Measurements from ENCODE around the gene FMNL2.

FMNL2 gene

DNA sequence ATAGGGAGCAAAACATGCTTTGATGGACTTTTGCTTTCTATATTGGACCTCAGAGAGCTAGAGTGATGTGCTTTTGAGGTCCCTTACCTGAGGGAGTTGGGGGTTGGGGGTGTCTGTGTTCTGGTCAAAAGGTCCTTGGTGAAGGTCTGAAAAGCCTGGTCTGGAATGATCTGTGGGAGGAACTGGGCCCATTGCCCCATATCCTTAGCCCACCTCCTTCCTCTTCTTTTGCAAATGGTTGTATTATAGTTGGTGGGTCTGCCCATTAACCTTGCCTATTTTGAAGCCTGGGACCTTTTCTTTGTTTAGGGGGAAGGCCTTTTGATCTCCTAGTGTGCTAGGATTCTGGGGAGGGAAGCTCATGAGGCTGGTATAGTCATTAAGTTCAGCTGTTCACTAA is 88.7 kb downstream of the FMNL2 start:
- Histone ChIP-seq H3K4me2 (ENCODE audit: low read depth, low read length, poor library complexity, severe bottlenecking) (no peak overlapping the region), H3F3A (ENCODE audit: insufficient read depth) (no peaks in the 10 kb centered on the region), H3K27me3 (ENCODE audit: low read length) (no peaks in the 10 kb centered on the region), H3K36me3 (ENCODE audit: low read length) (no peaks in the 10 kb centered on the region), H4K20me1 (ENCODE audit: low read depth, low read length) (no peaks in the 10 kb centered on the region), H2AFZ (ENCODE audit: low read depth, low read length, severe bottlenecking) (no peak overlapping the region), H3K9me2 (replicated peaks; ENCODE audit: insufficient read depth, low read length) (no peaks in the 10 kb centered on the region), H3K27ac (ENCODE audit: low read depth, low read length) (no peak overlapping the region), H3K9me3 (ENCODE audit: insufficient read depth, low read length) (no peaks in the 10 kb centered on the region), H3K4me3 (ENCODE audit: insufficient read depth, low read length, poor library complexity, severe bottlenecking) (no peak overlapping the region), H3K9ac (ENCODE audit: low read length) (no peak overlapping the region), H3K79me2 (ENCODE audit: insufficient read depth, low read length) (no peaks in the 10 kb centered on the region)
- TF ChIP-seq EZH2phosphoT487 (conservative IDR thresholded peaks at IDR 0.05; ENCODE audit: low read length): no peak

DNA sequence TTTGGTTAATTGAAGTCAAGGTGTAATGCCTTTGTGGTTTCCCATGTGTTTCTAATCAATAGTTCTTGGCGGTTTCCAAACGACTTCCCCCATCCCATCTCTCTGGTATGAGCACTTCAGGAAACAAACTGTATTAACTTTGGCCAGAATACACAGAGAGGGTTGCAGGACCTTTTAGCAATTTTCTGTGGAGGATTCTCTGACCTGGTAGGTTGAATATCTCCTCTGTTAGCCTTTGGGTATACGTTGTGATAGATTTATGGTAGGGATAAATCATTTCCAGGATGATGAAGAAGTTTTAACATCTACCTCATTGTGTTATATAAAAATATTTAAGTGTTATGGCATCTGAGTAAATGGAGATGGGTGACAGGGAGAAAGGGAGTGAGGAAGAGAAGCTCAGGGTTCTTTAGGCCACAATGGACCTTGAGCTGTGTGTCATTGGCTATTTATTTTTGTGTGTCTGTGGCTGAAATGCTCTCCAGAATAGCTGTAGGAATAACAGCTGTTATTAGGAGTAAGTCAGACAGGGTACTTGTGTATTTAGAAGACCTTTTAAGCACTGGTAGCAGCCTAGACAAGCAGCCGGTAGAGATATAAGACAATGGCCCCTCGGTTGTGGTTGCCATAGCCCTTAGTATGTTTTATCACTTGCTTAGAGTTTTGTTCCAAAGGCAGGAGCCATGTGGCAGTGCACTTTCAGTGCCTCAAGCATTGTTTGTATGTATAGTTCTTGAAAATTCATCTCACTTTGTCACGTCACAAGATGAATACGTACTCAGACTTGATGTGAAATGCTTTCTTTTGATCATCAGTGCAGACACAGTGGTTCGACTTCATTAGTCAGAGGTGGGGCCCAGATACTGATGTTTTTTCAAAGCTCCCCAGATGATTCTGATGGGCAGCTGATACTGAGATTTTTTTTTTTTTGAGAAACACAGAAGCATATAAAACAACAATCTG is 91.1 kb downstream of the FMNL2 start:
- Histone ChIP-seq H3K36me3 (ENCODE audit: low read length) (no peaks in the 10 kb centered on the region), H3K9me3 (ENCODE audit: insufficient read depth, low read length) (no peaks in the 10 kb centered on the region), H3K9me2 (replicated peaks; ENCODE audit: insufficient read depth, low read length) (no peaks in the 10 kb centered on the region), H3K79me2 (ENCODE audit: insufficient read depth, low read length) (no peaks in the 10 kb centered on the region), H3K27ac (ENCODE audit: low read depth, low read length) (no peak overlapping the region), H3K9ac (ENCODE audit: low read length) (no peak overlapping the region), H2AFZ (ENCODE audit: low read depth, low read length, severe bottlenecking) (no peak overlapping the region), H3F3A (ENCODE audit: insufficient read depth) (no peaks in the 10 kb centered on the region), H3K4me3 (ENCODE audit: insufficient read depth, low read length, poor library complexity, severe bottlenecking) (no peak overlapping the region), H3K4me2 (ENCODE audit: low read depth, low read length, poor library complexity, severe bottlenecking) (no peak overlapping the region), H3K27me3 (ENCODE audit: low read length) (no peaks in the 10 kb centered on the region), H4K20me1 (ENCODE audit: low read depth, low read length) (no peaks in the 10 kb centered on the region)
- TF ChIP-seq EZH2phosphoT487 (conservative IDR thresholded peaks at IDR 0.05; ENCODE audit: low read length): no peak
- TF ChIP-seq, protein P1, sequence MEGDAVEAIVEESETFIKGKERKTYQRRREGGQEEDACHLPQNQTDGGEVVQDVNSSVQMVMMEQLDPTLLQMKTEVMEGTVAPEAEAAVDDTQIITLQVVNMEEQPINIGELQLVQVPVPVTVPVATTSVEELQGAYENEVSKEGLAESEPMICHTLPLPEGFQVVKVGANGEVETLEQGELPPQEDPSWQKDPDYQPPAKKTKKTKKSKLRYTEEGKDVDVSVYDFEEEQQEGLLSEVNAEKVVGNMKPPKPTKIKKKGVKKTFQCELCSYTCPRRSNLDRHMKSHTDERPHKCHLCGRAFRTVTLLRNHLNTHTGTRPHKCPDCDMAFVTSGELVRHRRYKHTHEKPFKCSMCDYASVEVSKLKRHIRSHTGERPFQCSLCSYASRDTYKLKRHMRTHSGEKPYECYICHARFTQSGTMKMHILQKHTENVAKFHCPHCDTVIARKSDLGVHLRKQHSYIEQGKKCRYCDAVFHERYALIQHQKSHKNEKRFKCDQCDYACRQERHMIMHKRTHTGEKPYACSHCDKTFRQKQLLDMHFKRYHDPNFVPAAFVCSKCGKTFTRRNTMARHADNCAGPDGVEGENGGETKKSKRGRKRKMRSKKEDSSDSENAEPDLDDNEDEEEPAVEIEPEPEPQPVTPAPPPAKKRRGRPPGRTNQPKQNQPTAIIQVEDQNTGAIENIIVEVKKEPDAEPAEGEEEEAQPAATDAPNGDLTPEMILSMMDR (IDR thresholded peaks at IDR 0.05; ENCODE audit: insufficient read depth, low read length, poor library complexity, severe bottlenecking): no peak

DNA sequence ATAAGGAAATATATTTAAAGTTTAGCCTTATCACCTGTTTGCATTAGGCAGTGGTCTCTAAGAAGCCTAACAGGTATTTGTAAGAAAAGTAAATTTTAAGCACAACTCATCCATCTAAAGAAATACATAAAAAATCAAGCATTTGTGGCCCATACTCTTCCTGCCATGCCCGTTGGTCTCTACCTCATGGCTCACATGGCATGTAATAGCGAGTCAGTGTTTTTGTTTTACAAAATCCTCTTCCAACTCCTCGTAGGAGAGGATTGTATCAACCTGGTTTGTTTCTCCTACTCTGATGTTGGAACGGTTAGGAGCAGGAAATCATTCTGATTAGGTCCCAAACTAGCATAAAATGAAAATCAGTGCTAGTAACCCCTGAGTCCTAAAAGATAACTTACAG is 91.8 kb downstream of the FMNL2 start:
- H4K20me1 ChIP-seq (ENCODE audit: low read depth, low read length): no peaks in the 10 kb centered on the region
- no peaks in the 10 kb centered on the region for H3K79me2 ChIP-seq (ENCODE audit: insufficient read depth, low read length)
- H3K4me3 ChIP-seq (ENCODE audit: insufficient read depth, low read length, poor library complexity, severe bottlenecking): no peak overlapping the region
- no peaks in the 10 kb centered on the region for H3K36me3 ChIP-seq (ENCODE audit: low read length)
- H3K9me3 ChIP-seq (ENCODE audit: insufficient read depth, low read length): no peaks in the 10 kb centered on the region
- H3K27ac ChIP-seq (ENCODE audit: low read depth, low read length): no peak overlapping the region
- no peaks in the 10 kb centered on the region for H3K9me2 ChIP-seq (replicated peaks; ENCODE audit: insufficient read depth, low read length)
- no peak overlapping the region for H3K9ac ChIP-seq (ENCODE audit: low read length)
- H3F3A ChIP-seq (ENCODE audit: insufficient read depth): no peaks in the 10 kb centered on the region
- H2AFZ ChIP-seq (ENCODE audit: low read depth, low read length, severe bottlenecking): no peak overlapping the region
- TF ChIP-seq, protein P1 (IDR thresholded peaks at IDR 0.05; ENCODE audit: insufficient read depth, low read length, poor library complexity, severe bottlenecking): no peak
- TF ChIP-seq EZH2phosphoT487 (conservative IDR thresholded peaks at IDR 0.05; ENCODE audit: low read length): no peak
- H3K4me2 ChIP-seq (ENCODE audit: low read depth, low read length, poor library complexity, severe bottlenecking): no peak overlapping the region
- H3K27me3 ChIP-seq (ENCODE audit: low read length): no peaks in the 10 kb centered on the region

DNA sequence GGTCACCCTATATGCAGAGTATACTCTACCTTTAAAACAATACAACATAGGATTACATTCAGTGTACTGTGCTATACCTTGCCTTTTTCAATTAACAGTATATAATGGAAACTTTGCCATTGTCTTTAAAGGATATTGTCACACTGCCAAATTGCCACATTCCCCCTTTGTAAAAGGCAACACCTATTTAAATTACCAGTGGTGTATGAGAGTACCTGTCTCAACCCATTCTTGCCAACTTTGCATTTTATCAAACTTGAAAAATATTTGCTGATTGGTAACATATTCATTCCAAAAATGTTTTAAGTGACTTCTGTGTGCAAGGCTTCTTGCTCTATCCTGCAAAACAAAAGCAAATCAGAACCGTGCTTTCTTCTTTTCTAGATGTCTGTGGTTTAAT is 92.9 kb downstream of the FMNL2 start:
- Histone ChIP-seq H3K4me3 (ENCODE audit: insufficient read depth, low read length, poor library complexity, severe bottlenecking) (no peak overlapping the region), H4K20me1 (ENCODE audit: low read depth, low read length) (no peaks in the 10 kb centered on the region), H3K27ac (ENCODE audit: low read depth, low read length) (no peak overlapping the region), H3K79me2 (ENCODE audit: insufficient read depth, low read length) (no peaks in the 10 kb centered on the region), H3K9me3 (ENCODE audit: insufficient read depth, low read length) (no peaks in the 10 kb centered on the region), H2AFZ (ENCODE audit: low read depth, low read length, severe bottlenecking) (no peak overlapping the region), H3K4me2 (ENCODE audit: low read depth, low read length, poor library complexity, severe bottlenecking) (no peak overlapping the region), H3K27me3 (ENCODE audit: low read length) (no peaks in the 10 kb centered on the region), H3K36me3 (ENCODE audit: low read length) (no peaks in the 10 kb centered on the region), H3F3A (ENCODE audit: insufficient read depth) (no peaks in the 10 kb centered on the region), H3K9me2 (replicated peaks; ENCODE audit: insufficient read depth, low read length) (no peaks in the 10 kb centered on the region), H3K9ac (ENCODE audit: low read length) (no peak overlapping the region)
- no peak for TF ChIP-seq EZH2phosphoT487 (conservative IDR thresholded peaks at IDR 0.05; ENCODE audit: low read length)
- TF ChIP-seq, protein P1 (IDR thresholded peaks at IDR 0.05; ENCODE audit: insufficient read depth, low read length, poor library complexity, severe bottlenecking): no peak

Measured in SU-DHL-6 (cell line).